Measurements from ENCODE around the gene GIGYF2.
"Not testable (repeated sequence)": the region's sequence is repeated elsewhere in the genome, so short reads cannot be mapped to it uniquely, and the experiment has no call there.

GIGYF2 gene

DNA sequence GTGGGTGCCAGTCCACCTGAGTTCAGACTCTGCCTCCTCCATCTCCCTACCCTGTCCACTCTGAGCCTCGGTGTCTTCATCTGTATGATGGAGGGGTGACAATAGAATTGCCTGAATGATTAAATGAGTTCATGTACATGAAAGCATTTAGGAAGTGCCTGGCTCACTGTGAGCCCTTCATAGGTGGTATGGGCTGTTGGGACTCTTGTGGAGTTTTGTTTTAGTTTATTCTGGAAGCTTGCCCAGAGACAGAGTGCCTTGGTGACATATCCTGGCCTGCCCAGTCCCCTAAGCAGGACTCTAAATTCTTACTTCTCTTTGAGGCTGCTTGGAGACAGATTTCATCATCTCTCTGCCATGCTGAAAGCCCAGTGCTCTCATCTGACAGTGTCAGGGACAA is 24.5 kb upstream of the GIGYF2 start:
- TF ChIP-seq, protein P1, sequence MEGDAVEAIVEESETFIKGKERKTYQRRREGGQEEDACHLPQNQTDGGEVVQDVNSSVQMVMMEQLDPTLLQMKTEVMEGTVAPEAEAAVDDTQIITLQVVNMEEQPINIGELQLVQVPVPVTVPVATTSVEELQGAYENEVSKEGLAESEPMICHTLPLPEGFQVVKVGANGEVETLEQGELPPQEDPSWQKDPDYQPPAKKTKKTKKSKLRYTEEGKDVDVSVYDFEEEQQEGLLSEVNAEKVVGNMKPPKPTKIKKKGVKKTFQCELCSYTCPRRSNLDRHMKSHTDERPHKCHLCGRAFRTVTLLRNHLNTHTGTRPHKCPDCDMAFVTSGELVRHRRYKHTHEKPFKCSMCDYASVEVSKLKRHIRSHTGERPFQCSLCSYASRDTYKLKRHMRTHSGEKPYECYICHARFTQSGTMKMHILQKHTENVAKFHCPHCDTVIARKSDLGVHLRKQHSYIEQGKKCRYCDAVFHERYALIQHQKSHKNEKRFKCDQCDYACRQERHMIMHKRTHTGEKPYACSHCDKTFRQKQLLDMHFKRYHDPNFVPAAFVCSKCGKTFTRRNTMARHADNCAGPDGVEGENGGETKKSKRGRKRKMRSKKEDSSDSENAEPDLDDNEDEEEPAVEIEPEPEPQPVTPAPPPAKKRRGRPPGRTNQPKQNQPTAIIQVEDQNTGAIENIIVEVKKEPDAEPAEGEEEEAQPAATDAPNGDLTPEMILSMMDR (IDR thresholded peaks at IDR 0.05; ENCODE audit: insufficient read depth, low read depth, low read length, missing control alignments): no peak
- no peak for DNase-seq (ENCODE audit: low read depth)
- no peak overlapping the region for H3K4me3 ChIP-seq (ENCODE audit: low read depth, low read length)

DNA sequence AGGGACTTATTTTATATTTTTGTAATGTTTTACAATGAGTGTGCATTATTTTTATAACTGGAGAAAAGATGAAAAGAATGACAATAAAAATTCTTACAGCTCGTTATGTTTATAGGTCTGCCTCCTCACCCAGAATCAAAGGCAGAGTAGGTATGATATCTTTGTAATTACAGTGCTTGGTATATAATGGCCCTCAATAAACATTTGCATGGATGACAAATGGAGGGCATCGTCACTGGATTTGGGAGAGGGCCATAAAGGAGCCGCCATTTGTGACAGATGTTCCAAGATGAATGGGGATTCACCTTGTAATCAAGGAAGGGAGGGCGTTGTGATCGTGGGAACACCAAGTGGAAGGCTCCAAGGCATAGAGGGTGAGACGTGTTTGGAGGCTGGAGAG is 22.6 kb upstream of the GIGYF2 start:
- TF ChIP-seq, protein P1 (IDR thresholded peaks at IDR 0.05; ENCODE audit: insufficient read depth, low read depth, low read length, missing control alignments): no peak

DNA sequence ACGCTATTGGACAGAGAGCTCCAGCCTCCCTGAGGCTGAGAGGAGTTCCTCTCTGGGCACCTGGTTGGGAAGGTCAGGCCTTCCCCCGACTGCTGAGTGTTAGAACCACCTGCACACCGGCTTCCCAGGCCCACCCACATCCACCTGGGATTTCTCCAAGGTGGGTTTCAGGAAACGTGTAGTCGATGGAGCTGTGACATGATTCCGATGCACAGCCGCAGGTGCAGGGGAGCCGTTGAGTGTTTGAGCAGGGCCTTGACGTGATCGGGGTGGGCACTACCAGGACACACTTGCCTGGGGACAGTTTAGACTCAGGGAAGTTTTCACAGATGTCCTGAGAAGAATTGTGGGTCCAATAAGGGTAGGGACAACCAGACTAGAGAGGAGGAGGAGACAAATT is 21.8 kb upstream of the GIGYF2 start:
- H3K4me3 ChIP-seq (ENCODE audit: low read depth, low read length): no peak overlapping the region
- TF ChIP-seq, protein P1 (IDR thresholded peaks at IDR 0.05; ENCODE audit: insufficient read depth, low read depth, low read length, missing control alignments): no peak
- DNase-seq (ENCODE audit: low read depth): no peak

More for the DNA sequence above, 22.6 kb upstream of the GIGYF2 start:
- no peak overlapping the region for H3K4me3 ChIP-seq (ENCODE audit: low read depth, low read length)
- no peak for DNase-seq (ENCODE audit: low read depth)

DNA sequence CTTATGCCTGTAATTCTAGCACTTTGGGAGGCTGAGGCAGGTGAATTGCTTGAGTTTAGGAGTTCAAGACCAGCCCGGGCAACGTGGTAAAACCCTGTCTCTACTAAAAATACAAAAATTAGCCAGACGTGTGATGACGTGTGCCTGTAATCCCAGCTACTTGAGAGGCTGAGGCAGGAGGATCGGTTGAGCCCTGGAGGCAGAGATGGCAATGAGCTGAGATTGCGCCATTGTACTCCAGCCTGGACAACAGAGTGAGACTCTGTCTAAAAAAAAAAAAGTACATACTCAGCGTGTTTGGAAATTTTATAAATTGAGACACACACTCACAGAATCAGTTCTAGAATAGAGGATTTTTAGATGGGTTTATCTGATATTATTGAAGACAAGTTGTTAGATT is 17.1 kb upstream of the GIGYF2 start:
- TF ChIP-seq, protein P1 (IDR thresholded peaks at IDR 0.05; ENCODE audit: insufficient read depth, low read depth, low read length, missing control alignments): no peak
- no peak for DNase-seq (ENCODE audit: low read depth)
- H3K4me3 ChIP-seq (ENCODE audit: low read depth, low read length): no peak overlapping the region

DNA sequence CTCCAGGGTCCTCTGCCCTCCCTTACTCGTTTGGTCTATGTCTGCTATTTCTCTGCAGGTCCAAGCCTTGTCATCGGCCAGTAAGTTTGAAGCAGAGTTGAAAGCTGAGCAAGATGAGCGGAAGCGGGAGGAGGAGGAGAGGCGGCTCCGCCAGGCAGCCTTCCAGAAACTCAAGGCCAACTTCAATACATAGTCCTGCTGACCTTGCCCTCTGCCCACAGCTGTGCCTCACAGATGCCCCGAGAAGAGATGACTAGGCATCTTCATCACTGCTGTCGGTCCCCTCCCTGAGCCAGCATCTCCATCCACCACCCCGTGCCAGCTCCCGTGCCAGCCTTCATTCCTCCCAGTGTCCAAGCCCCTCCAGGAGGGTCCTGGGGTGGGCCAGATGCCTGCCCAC is 15.6 kb upstream of the GIGYF2 start:
- DNase-seq (ENCODE audit: low read depth): no peak
- no peak overlapping the region for H3K4me3 ChIP-seq (ENCODE audit: low read depth, low read length)
- TF ChIP-seq, protein P1 (IDR thresholded peaks at IDR 0.05; ENCODE audit: insufficient read depth, low read depth, low read length, missing control alignments): no peak

DNA sequence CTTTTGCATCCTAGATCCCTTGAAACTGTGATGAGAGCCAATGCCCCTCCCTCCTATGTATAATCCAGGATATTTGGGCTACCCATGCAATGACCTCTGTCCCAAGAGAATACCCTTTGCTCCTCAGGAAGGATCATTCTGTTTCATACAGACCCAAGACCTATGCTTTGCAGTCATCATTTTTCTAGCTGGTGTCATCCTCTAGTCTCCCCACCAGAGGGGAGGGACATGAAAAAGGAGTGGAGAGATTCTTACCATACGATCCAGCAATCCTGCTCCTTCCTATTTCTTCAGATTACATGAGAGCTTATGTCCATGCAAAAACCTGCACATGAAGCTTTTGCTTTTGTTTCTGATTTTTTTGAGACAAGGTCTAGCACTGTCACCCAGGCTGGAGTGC is 13.8 kb upstream of the GIGYF2 start:
- no peak for DNase-seq (ENCODE audit: low read depth)

DNA sequence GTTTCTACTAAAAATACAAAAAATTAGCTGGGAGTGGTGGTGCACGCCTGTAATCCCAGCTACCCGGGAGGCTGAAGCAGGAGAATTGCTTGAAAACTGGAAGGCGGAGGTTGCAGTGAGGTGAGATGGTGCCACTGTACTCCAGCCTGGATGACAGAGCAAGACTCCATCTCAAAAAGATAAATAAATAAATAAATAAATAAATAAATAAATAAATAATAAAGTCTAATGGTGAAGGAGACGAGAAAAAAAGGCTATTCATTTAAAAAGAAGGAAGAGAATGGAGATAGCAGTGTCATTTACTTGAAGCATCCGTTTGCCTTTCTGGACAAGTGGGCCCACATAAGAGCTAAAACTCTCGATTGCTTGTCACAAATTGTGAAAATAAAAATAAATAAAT is 11.7 kb upstream of the GIGYF2 start:
- not testable (repeated sequence) for DNase-seq (ENCODE audit: low read depth); H3K4me3 ChIP-seq (ENCODE audit: low read depth, low read length)

More for the DNA sequence above, 13.8 kb upstream of the GIGYF2 start:
- TF ChIP-seq, protein P1 (IDR thresholded peaks at IDR 0.05; ENCODE audit: insufficient read depth, low read depth, low read length, missing control alignments): no peak
- no peak overlapping the region for H3K4me3 ChIP-seq (ENCODE audit: low read depth, low read length)
